ENCODE results near the gene CHD2.

Gene CHD2

GRCh38 chr15:92963794-92964193, 63.7 kb downstream of the CHD2 start:
- DNase-seq, result no peak

GRCh38 chr15:92968926-92969651, 69.0 kb downstream of the CHD2 start:
- no peak for DNase-seq

GRCh38 chr15:92970656-92971055, 70.5 kb downstream of the CHD2 start:
- no peak for DNase-seq

GRCh38 chr15:92971081-92971480, 71.0 kb downstream of the CHD2 start:
- DNase-seq, result no peak

DNA sequence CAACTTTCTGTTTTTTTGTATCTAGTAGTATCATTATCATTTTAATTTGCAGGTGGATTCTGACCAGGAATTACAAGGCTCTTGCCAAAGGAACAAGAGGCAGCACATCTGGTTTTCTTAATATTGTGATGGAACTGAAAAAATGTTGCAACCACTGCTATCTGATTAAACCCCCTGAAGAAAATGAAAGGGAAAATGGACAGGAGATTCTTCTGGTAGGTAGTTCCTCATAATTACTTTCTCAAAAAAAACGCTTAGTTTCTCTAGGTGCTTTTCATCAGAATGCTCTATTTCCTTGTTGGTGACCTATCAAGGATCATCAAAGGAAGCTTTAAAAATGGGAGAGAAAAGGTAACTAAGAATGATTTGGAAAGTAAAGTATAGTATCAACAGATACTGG, 71.6 kb downstream of the CHD2 start:
- DNase-seq, result no peak

- no peak for DNase-seq
Measured at GRCh38 chr15:92974183-92974915, 74.2 kb downstream of the CHD2 start.

GRCh38 chr15:92979011-92979701, 79.0 kb downstream of the CHD2 start:
- no peak for DNase-seq

- no peak for DNase-seq
Measured at GRCh38 chr15:92981333-92981732, 81.2 kb downstream of the CHD2 start.

GRCh38 chr15:92984161-92984560, 84.0 kb downstream of the CHD2 start:
- no peak for DNase-seq

GRCh38 chr15:92989470-92989869, 89.3 kb downstream of the CHD2 start:
- no peak for DNase-seq

DNA sequence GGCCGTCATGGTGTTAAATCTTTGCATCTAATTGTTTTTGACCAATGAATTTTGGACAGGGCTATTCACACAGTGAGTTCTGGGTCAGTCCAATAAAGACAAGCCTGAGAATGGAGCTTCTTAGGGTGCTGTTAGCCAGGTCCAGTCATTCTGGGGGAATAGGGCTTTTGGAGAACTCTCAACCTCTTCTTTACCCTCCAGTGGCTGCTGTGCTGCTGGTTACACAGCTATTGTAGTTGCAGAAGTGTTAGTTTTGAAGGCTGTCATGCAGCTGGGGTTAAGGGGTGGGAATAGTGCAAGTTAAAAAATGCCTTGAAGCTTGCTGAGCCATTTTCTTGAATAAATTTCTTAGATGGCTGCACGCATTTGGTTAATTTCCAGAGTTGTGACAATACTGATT, 89.9 kb downstream of the CHD2 start:
- DNase-seq, result no peak

- DNase-seq, result no peak
Measured at GRCh38 chr15:92992720-92993119, 92.6 kb downstream of the CHD2 start.

DNA sequence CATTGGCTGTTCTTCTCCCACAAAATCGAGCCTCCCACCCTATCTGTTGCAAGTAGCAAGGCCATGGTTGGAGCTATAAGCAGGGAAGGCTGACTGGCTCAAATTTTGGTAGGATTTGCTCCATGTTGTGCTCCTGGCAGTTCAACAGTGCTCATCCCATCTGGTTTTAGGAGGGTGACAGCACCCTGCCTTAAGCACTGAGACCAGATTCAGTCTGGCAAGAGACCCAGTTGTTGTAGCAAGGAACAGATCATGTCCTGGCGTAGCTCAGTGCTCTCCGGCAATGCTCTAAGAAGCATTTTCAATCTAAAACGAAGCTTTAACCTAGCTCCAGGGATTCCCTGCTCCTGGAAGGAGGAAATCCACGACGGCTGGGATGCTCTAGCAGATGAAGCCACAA, 97.7 kb downstream of the CHD2 start:
- DNase-seq, result no peak

DNA sequence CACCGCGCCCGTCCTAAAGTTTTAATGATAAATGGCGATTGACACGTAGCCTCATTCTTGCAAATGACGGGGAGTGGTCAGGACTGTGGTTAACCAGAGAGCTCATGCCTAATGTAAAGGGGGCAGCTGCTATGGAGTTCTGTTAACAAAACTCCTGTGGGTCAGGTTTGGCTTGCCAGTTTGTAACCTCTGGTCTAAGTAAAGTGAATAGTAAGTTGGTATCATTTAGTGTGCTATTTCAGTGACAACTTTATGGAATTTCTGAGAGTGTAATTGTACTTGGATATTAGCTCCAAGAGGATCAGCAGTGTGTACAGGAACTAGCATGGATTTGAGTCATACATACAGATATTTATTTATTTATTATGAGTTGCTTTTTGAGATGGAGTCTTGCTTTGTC, 101.0 kb downstream of the CHD2 start:
- DNase-seq, result no peak

DNA sequence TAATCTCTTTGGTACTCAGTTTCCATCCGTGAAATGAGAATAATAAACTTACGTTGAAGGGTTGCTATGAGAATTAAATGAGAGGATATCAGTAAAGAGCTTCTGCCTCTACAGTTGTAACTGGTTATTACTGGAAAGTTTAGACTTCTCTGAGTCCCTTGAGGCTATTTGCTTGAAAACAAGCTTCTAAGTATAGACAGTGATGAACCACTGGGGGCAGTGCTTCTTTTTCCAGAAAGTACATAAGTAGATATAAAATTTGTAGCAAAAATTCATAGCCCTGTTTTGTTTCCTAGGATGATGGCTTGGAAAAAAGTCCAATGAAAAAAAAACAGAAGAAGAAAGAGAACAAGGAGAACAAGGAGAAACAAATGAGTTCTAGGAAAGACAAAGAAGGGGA, 101.8 kb downstream of the CHD2 start:
- no peak for DNase-seq

GRCh38 chr15:93005133-93005532, 105.0 kb downstream of the CHD2 start:
- DNase-seq, result no peak

DNA sequence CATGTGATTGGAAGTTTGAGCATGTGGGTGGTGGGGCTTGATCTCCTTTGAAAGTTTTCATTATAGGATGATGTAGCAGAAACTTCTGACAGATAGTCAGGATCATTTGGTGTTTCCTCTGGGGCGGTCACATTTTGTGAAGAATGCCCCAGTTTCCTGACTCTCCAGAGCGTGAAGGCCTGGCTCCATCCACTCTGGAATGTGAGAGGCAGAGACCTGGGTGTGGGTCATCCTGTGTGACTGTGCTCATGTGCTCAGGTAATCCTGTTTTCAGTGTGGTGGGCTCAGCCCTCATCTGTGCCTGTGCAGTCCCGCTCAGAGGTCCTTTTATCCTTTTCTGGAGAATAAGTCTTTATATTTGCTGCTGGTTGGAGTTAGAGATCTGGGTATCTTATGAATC, 107.9 kb downstream of the CHD2 start:
- no peak for DNase-seq

DNA sequence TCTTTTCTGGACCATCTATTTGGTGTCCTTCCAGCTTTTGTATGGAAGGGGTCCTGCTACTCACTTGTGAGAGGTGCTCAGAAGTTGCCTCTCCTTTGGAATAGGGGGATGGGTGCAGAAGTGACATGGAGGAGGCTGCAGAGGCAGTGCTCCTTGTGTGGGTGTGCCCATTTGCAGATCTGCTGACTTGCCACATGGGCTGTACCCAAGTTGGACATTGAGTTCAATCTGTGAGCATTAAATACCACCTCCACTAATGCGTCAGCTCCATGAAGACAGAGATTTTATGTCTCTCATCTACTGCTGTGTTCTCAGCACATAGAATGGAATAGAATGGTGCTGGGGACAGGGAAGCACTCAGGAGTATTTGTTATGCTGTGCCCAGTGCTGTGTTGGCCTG, 112.7 kb downstream of the CHD2 start:
- no peak for DNase-seq

GRCh38 chr15:93017526-93017925, 117.4 kb downstream of the CHD2 start:
- DNase-seq, result no peak

GRCh38 chr15:93018574-93018973, 118.5 kb downstream of the CHD2 start:
- no peak for DNase-seq

GRCh38 chr15:93019090-93019489, 119.0 kb downstream of the CHD2 start:
- no peak for DNase-seq

DNA sequence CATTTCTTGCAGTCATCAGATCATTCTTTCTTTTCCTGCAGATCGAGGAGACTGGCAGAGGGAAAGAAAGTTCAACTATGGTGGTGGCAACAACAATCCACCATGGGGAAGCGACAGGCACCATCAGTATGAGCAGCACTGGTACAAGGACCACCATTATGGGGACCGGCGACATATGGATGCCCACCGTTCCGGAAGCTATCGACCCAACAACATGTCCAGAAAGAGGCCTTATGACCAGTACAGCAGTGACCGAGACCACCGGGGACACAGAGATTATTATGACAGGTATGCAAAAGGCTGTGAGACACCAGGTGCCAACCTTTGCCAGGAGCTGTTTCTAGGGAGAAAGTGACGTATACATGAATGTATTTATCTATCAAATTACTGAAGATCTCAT, 119.8 kb downstream of the CHD2 start:
- DNase-seq, result no peak

GRCh38 chr15:93020976-93021772, 121.0 kb downstream of the CHD2 start:
- no peak for DNase-seq
